ENCODE results near the gene GRM5.

Gene GRM5

GRCh38 chr11:88657076-88657738 is 408.6 kb downstream of the GRM5 start:
- DNase-seq (ENCODE audit: insufficient read length, low spot score) (no peak), FAIRE-seq (no peak)
- no peak for TF ChIP-seq POU2F2 (IDR thresholded peaks at IDR 0.05; ENCODE audit: low read depth, low read length)
- TF ChIP-seq TAF1 (IDR thresholded peaks at IDR 0.05; ENCODE audit: low read depth, low read length), result no peak
- no peak for TF ChIP-seq POLR2AphosphoS5 (IDR thresholded peaks at IDR 0.05; ENCODE audit: low read depth, low read length)
- no peak for TF ChIP-seq POLR2A (IDR thresholded peaks at IDR 0.05; ENCODE audit: low read depth, low read length)
- TF ChIP-seq SPI1 (IDR thresholded peaks at IDR 0.05; ENCODE audit: low read depth, low read length), result no peak
- TF ChIP-seq PAX5 (IDR thresholded peaks at IDR 0.05; ENCODE audit: insufficient read depth, low read length, severe bottlenecking), result no peak

GRCh38 chr11:88656283-88656682 is 409.5 kb downstream of the GRM5 start:
- TF ChIP-seq POU2F2 (IDR thresholded peaks at IDR 0.05; ENCODE audit: low read depth, low read length) (no peak), TAF1 (IDR thresholded peaks at IDR 0.05; ENCODE audit: low read depth, low read length) (no peak), POLR2A (IDR thresholded peaks at IDR 0.05; ENCODE audit: low read depth, low read length) (no peak), SPI1 (IDR thresholded peaks at IDR 0.05; ENCODE audit: low read depth, low read length) (no peak)
- FAIRE-seq (no peak), DNase-seq (ENCODE audit: insufficient read length, low spot score) (no peak)

GRCh38 chr11:88655656-88656055 is 410.1 kb downstream of the GRM5 start:
- DNase-seq (ENCODE audit: insufficient read length, low spot score) (no peak), FAIRE-seq (no peak)
- TF ChIP-seq PAX5 (IDR thresholded peaks at IDR 0.05; ENCODE audit: insufficient read depth, low read length, severe bottlenecking), result no peak
- no peak for TF ChIP-seq POU2F2 (IDR thresholded peaks at IDR 0.05; ENCODE audit: low read depth, low read length)
- TF ChIP-seq POLR2AphosphoS5 (IDR thresholded peaks at IDR 0.05; ENCODE audit: low read depth, low read length), result no peak
- no peak for TF ChIP-seq POLR2A (IDR thresholded peaks at IDR 0.05; ENCODE audit: low read depth, low read length)
- TF ChIP-seq TAF1 (IDR thresholded peaks at IDR 0.05; ENCODE audit: low read depth, low read length), result no peak
- no peak for TF ChIP-seq SPI1 (IDR thresholded peaks at IDR 0.05; ENCODE audit: low read depth, low read length)

- TF ChIP-seq POLR2AphosphoS5 (IDR thresholded peaks at IDR 0.05; ENCODE audit: low read depth, low read length), result no peak
- TF ChIP-seq POU2F2 (IDR thresholded peaks at IDR 0.05; ENCODE audit: low read depth, low read length), result no peak
- TF ChIP-seq PAX5 (IDR thresholded peaks at IDR 0.05; ENCODE audit: insufficient read depth, low read length, severe bottlenecking), result no peak
- no peak for TF ChIP-seq POLR2A (IDR thresholded peaks at IDR 0.05; ENCODE audit: low read depth, low read length)
- TF ChIP-seq SPI1 (IDR thresholded peaks at IDR 0.05; ENCODE audit: low read depth, low read length), result no peak
- no peak for TF ChIP-seq TAF1 (IDR thresholded peaks at IDR 0.05; ENCODE audit: low read depth, low read length)
- no peak for FAIRE-seq
- no peak for DNase-seq (ENCODE audit: insufficient read length, low spot score)
Measured at GRCh38 chr11:88655196-88655595, 410.6 kb downstream of the GRM5 start.

DNA sequence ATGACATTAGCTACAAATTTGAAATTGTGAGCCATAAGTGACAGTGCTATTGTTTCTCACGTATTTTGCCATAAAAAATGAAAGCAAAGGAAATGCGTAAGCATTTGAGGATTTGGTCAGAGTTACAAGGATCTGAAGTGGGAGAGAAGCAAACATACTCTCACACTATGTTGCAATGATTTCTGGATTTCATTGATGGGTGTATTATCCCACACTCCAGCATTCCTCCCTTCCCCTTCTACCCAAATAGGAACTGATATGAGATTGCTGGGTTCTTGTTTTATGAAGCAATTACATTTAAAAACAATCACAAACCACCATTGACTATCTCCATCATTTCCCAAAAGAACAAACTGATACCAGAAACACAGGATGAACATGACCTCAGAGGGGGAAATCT is 414.2 kb downstream of the GRM5 start:
- no peak for FAIRE-seq
- no peak for DNase-seq (ENCODE audit: insufficient read length, low spot score)
- TF ChIP-seq TAF1 (IDR thresholded peaks at IDR 0.05; ENCODE audit: low read depth, low read length) (no peak), POLR2A (IDR thresholded peaks at IDR 0.05; ENCODE audit: low read depth, low read length) (no peak), POU2F2 (IDR thresholded peaks at IDR 0.05; ENCODE audit: low read depth, low read length) (no peak), SPI1 (IDR thresholded peaks at IDR 0.05; ENCODE audit: low read depth, low read length) (no peak), PAX5 (IDR thresholded peaks at IDR 0.05; ENCODE audit: insufficient read depth, low read length, severe bottlenecking) (no peak), POLR2AphosphoS5 (IDR thresholded peaks at IDR 0.05; ENCODE audit: low read depth, low read length) (no peak)

DNA sequence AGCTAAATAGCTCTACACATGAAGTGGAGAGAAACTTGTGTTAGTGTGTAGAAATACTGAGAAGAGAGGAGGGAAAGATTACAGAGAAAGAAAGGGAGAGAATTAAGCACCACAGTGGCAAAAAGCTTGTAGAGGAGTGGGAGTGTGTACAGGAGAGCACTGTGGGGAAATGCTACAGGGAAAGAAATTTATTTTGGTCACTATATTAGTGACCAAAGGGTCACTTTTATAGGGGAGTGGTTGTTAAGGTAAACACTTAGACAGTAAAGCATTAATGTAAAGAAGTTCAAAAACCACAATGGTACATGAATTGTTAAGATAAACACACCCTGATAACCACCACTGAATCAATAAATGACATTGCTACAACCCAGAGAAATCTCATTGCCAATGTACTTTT is 421.1 kb downstream of the GRM5 start:
- TF ChIP-seq POU2F2 (IDR thresholded peaks at IDR 0.05; ENCODE audit: low read depth, low read length) (no peak), POLR2A (IDR thresholded peaks at IDR 0.05; ENCODE audit: low read depth, low read length) (no peak), POLR2AphosphoS5 (IDR thresholded peaks at IDR 0.05; ENCODE audit: low read depth, low read length) (no peak), PAX5 (IDR thresholded peaks at IDR 0.05; ENCODE audit: insufficient read depth, low read length, severe bottlenecking) (no peak), SPI1 (IDR thresholded peaks at IDR 0.05; ENCODE audit: low read depth, low read length) (no peak), TAF1 (IDR thresholded peaks at IDR 0.05; ENCODE audit: low read depth, low read length) (no peak)
- DNase-seq (ENCODE audit: insufficient read length, low spot score) (no peak), FAIRE-seq (no peak)

DNA sequence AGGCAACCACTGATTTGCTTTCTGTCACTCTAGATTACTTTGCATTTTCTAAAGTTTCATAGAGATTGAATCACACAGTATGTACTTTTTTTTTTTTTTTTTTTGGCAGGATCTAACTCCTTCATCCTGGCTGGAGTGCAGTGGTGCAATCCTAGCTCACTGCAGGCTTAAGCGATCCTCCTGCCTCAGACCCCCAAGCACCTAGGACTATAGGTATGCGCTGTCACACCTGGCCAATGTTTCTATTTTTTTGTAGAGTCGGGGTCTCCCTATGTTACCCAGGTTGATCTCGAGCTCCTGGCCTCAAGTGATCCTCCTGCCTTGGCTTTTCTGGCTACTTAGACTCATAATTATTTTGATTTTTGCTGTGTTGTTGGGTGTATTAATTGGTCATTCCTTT is 433.6 kb downstream of the GRM5 start:
- TF ChIP-seq POLR2AphosphoS5 (IDR thresholded peaks at IDR 0.05; ENCODE audit: low read depth, low read length), result no peak
- TF ChIP-seq PAX5 (IDR thresholded peaks at IDR 0.05; ENCODE audit: insufficient read depth, low read length, severe bottlenecking), result no peak
- no peak for TF ChIP-seq POU2F2 (IDR thresholded peaks at IDR 0.05; ENCODE audit: low read depth, low read length)
- no peak for TF ChIP-seq SPI1 (IDR thresholded peaks at IDR 0.05; ENCODE audit: low read depth, low read length)
- no peak for TF ChIP-seq TAF1 (IDR thresholded peaks at IDR 0.05; ENCODE audit: low read depth, low read length)
- TF ChIP-seq POLR2A (IDR thresholded peaks at IDR 0.05; ENCODE audit: low read depth, low read length), result no peak
- no peak for FAIRE-seq
- DNase-seq (ENCODE audit: insufficient read length, low spot score), result no peak

DNA sequence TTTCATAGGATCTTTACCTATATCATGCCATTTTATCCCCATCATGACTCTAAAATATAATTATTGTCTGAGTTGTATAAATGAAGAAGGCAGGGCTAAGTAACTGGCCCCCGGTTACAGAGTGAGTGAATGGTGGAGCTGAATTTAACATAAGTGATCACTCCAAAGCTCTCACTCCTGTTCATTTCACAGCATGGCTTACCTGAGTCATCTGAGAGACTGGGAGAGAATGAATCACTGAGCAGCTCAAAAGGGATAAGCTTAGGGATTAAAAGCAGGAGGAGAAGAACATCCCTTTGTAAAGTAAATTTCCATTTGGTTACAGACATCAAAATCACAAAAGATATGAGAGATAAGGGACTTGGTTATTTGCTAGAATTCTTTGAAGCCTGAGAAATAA is 434.3 kb downstream of the GRM5 start:
- no peak for TF ChIP-seq POU2F2 (IDR thresholded peaks at IDR 0.05; ENCODE audit: low read depth, low read length)
- FAIRE-seq (no peak), DNase-seq (ENCODE audit: insufficient read length, low spot score) (no peak)

DNA sequence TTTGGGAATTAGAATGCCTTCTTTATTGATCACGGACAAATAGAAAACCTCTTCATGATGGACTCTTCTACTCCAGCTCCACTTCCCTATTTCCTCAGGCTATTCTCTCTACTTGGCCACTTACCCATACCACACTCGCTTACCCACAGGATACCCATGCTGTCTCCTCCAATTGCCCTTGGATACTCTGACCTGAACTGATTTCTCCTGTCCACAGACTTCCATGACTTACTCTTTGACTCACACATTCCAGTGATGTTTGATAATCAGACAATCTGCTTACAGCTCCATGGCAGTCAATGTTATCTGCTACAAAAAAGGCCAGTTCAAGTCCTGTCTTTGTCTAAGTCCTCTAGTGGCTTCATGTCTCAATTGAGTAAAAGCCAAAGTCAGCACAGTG is 436.3 kb downstream of the GRM5 start:
- no peak for DNase-seq (ENCODE audit: insufficient read length, low spot score)
- TF ChIP-seq POU2F2 (IDR thresholded peaks at IDR 0.05; ENCODE audit: low read depth, low read length) (no peak), SPI1 (IDR thresholded peaks at IDR 0.05; ENCODE audit: low read depth, low read length) (no peak), TAF1 (IDR thresholded peaks at IDR 0.05; ENCODE audit: low read depth, low read length) (no peak), PAX5 (IDR thresholded peaks at IDR 0.05; ENCODE audit: insufficient read depth, low read length, severe bottlenecking) (no peak), POLR2AphosphoS5 (IDR thresholded peaks at IDR 0.05; ENCODE audit: low read depth, low read length) (no peak), POLR2A (IDR thresholded peaks at IDR 0.05; ENCODE audit: low read depth, low read length) (no peak)
- no peak for FAIRE-seq

DNA sequence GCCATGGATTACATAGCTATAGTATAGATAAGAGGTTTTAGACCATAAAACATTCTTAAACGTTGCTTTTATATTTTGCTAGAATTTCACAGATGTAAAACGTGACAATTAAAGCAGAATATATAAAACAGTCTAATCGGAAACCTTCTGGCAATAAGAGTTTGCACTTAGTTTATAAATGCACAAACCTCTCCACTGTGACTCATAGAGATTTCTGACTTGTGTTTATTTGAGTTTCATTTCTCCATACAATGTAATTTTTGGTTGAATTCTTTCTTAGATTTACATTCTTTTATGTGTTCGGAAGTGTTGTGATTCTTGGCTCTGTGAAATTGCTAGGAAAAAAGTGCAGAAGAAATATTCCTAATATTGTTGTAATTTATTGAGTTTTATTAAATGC is 439.6 kb downstream of the GRM5 start:
- FAIRE-seq, result no peak
- no peak for DNase-seq (ENCODE audit: insufficient read length, low spot score)
- no peak for TF ChIP-seq SPI1 (IDR thresholded peaks at IDR 0.05; ENCODE audit: low read depth, low read length)
- TF ChIP-seq POLR2A (IDR thresholded peaks at IDR 0.05; ENCODE audit: low read depth, low read length), result no peak
- TF ChIP-seq TAF1 (IDR thresholded peaks at IDR 0.05; ENCODE audit: low read depth, low read length), result no peak
- TF ChIP-seq POLR2AphosphoS5 (IDR thresholded peaks at IDR 0.05; ENCODE audit: low read depth, low read length), result no peak
- TF ChIP-seq PAX5 (IDR thresholded peaks at IDR 0.05; ENCODE audit: insufficient read depth, low read length, severe bottlenecking), result no peak
- no peak for TF ChIP-seq POU2F2 (IDR thresholded peaks at IDR 0.05; ENCODE audit: low read depth, low read length)
